Loucy (cell line): ENCODE results near the gene SFMBT2.

Experiments
- CTCF ChIP-seq: fragments of 200-600 bp; sonication (generic); conservative IDR thresholded peaks from 2 replicates; pipeline ENCODE4 v1.5.1; 2014; ENCODE audit warnings: mild to moderate bottlenecking, antibody characterized with exemption, low read length
- EZH2phosphoT487 ChIP-seq: fragments of 200-600 bp; IDR thresholded peaks from 2 replicates; pipeline ENCODE4 v1.6.1; 2018; ENCODE audit warnings: antibody characterized with exemption, mild to moderate bottlenecking, moderate library complexity, borderline replicate concordance

GRCh38 chr10:7272008-7272407 lies 138.8 kb downstream of the SFMBT2 start:
- TF ChIP-seq CTCF = no peak
- no peak for TF ChIP-seq EZH2phosphoT487
